ENCODE measurements around the gene AK1. TPM values are rescaled to one million over a fixed set of nuclear protein-coding genes. Genes with fewer than 3 reads are reported as not detected.

The AK1 gene
- total RNA-seq, 1 experiment from 2014 or later: 12.2 TPM

- Mint-ChIP-seq H3K27me3 (ENCODE audit: unreplicated experiment) (no peaks in the 10 kb centered on the region), H3K4me1 (ENCODE audit: low read depth, unreplicated experiment) (no peaks in the 10 kb centered on the region), H3K27ac (ENCODE audit: unreplicated experiment) (no peak overlapping the region), H3K9me3 (ENCODE audit: low read depth, unreplicated experiment) (no peaks in the 10 kb centered on the region), H3K36me3 (ENCODE audit: insufficient read depth, unreplicated experiment) (no peaks in the 10 kb centered on the region), H3K4me3 (ENCODE audit: low read depth, unreplicated experiment) (no peak overlapping the region)
- CTCF ChIA-PET: no interaction called here
- TF ChIP-seq CTCF (IDR thresholded peaks at IDR 0.05; ENCODE audit: unreplicated experiment): no peak
- intact Hi-C loops (cut with micrococcal nuclease; ENCODE audit: unreplicated experiment): no loop called here
- DNase-seq: no peak
- no TSS peak for BruUV-seq (replicated peaks)
Observed at GRCh38 chr9:127856094-127856728, 21.3 kb downstream of the AK1 start.

- CTCF ChIA-PET: no interaction called here
- H3K4me3 Mint-ChIP-seq (ENCODE audit: low read depth, unreplicated experiment): no peak overlapping the region
- no TSS peak for BruUV-seq (replicated peaks)
- intact Hi-C loops (cut with micrococcal nuclease; ENCODE audit: unreplicated experiment): no loop called here
- no peaks in the 10 kb centered on the region for H3K9me3 Mint-ChIP-seq (ENCODE audit: low read depth, unreplicated experiment)
- H3K27me3 Mint-ChIP-seq (ENCODE audit: unreplicated experiment): no peaks in the 10 kb centered on the region
- no peaks in the 10 kb centered on the region for H3K36me3 Mint-ChIP-seq (ENCODE audit: insufficient read depth, unreplicated experiment)
- no peak for TF ChIP-seq CTCF (IDR thresholded peaks at IDR 0.05; ENCODE audit: unreplicated experiment)
- no peaks in the 10 kb centered on the region for H3K4me1 Mint-ChIP-seq (ENCODE audit: low read depth, unreplicated experiment)
- DNase-seq: no peak
- no peak overlapping the region for H3K27ac Mint-ChIP-seq (ENCODE audit: unreplicated experiment)
Observed at GRCh38 chr9:127855522-127855921, 22.0 kb downstream of the AK1 start.

GRCh38 chr9:127854960-127855359, 22.5 kb downstream of the AK1 start:
- no peak for DNase-seq
- no peak overlapping the region for H3K27ac Mint-ChIP-seq (ENCODE audit: unreplicated experiment)
- TF ChIP-seq CTCF (IDR thresholded peaks at IDR 0.05; ENCODE audit: unreplicated experiment): no peak
- H3K9me3 Mint-ChIP-seq (ENCODE audit: low read depth, unreplicated experiment): no peaks in the 10 kb centered on the region
- no peaks in the 10 kb centered on the region for H3K27me3 Mint-ChIP-seq (ENCODE audit: unreplicated experiment)
- intact Hi-C loops (cut with micrococcal nuclease; ENCODE audit: unreplicated experiment): no loop called here
- no peak overlapping the region for H3K4me3 Mint-ChIP-seq (ENCODE audit: low read depth, unreplicated experiment)
- BruUV-seq (replicated peaks): no TSS peak
- CTCF ChIA-PET: interaction anchor here (0.6 kb wide), 1 partner anchor 23 kb away, joined by 7 read pairs; no protein-coding TSS in a partner anchor
- no peaks in the 10 kb centered on the region for H3K36me3 Mint-ChIP-seq (ENCODE audit: insufficient read depth, unreplicated experiment)
- H3K4me1 Mint-ChIP-seq (ENCODE audit: low read depth, unreplicated experiment): no peaks in the 10 kb centered on the region

GRCh38 chr9:127854184-127854806, 23.2 kb downstream of the AK1 start, which contains the start of gene ENG:
ENG (minus strand) TSS chr9:127854658; CDS start chr9:127854355, 303 bp downstream.
- no peak for TF ChIP-seq CTCF (IDR thresholded peaks at IDR 0.05; ENCODE audit: unreplicated experiment)
- CTCF ChIA-PET: interaction anchor here (0.6 kb wide), 2 partner anchors 22 to 29 kb away, joined by 4 to 7 read pairs; no protein-coding TSS in a partner anchor
- DNase-seq: peak; percentile 14
- H3K36me3 Mint-ChIP-seq (ENCODE audit: insufficient read depth, unreplicated experiment): no peaks in the 10 kb centered on the region
- no peaks in the 10 kb centered on the region for H3K4me1 Mint-ChIP-seq (ENCODE audit: low read depth, unreplicated experiment)
- intact Hi-C loops (cut with micrococcal nuclease; ENCODE audit: unreplicated experiment): no loop called here
- BruUV-seq (replicated peaks): no TSS peak
- H3K9me3 Mint-ChIP-seq (ENCODE audit: low read depth, unreplicated experiment): peaks cover 2% of the 10 kb centered on the region
- no peak within 1 kb of the TSS for H3K4me3 Mint-ChIP-seq (ENCODE audit: low read depth, unreplicated experiment)
- peaks cover 3% of the 10 kb centered on the region for H3K27me3 Mint-ChIP-seq (ENCODE audit: unreplicated experiment)
- no peak within 1 kb of the TSS for H3K27ac Mint-ChIP-seq (ENCODE audit: unreplicated experiment)
